ENCODE data around the gene SMIM10L2A.

- no peak for TF ChIP-seq EP300 (IDR thresholded peaks at IDR 0.05)
- TF ChIP-seq CTCF (IDR thresholded peaks at IDR 0.05): no peak
- TF ChIP-seq POLR2A (IDR thresholded peaks at IDR 0.05): no peak
Observed at GRCh38 chrX:135436456-135436855, 14.7 kb downstream of the SMIM10L2A start.

Data from ovary (tissue), 3 donors.